Endothelial cell of umbilical vein (primary cell): ENCODE data around the gene GNB1L. TPM values are rescaled to one million over a fixed set of nuclear protein-coding genes. Genes with fewer than 3 reads are reported as not detected.

Experiments
- BruUV-seq: library from RNA; stranded (reverse); fragments of 400-500 nt; replicated peaks from 2 replicates; lab custom pipeline; 2021; lab: Mats Ljungman, UMichigan
- CTCF ChIA-PET: fragments of 300-600, 350-600 bp; sonication (Branson Sonifier 250); formaldehyde crosslinking; loops from one replicate; lab custom pipeline; 2021; ENCODE audit warnings: antibody characterized with exemption, inconsistent platforms; lab: Charles Lee
- POLR2A ChIA-PET: fragments of 300-600, 350-600 bp; sonication (Branson Sonifier 250); formaldehyde crosslinking; loops from one replicate; lab custom pipeline; 2021; ENCODE audit warnings: antibody characterized with exemption, inconsistent platforms; lab: Charles Lee
- DNase-seq: peaks from one replicate; pipeline ENCODE4 v3.0.0-alpha.2; 2011; ENCODE audit warnings: low read depth, low spot score
- FAIRE-seq: peaks from 2 replicates; lab custom pipeline; 2011; peaks lifted over from hg19 to GRCh38; lab: Jason Lieb, UNC
- H2AFZ ChIP-seq: 2 replicates; pipeline ENCODE4 v1.6.0; 2012; ENCODE audit warnings: low read depth, low read length, control low read depth, inconsistent platforms
- H3K27ac ChIP-seq: 2 replicates; pipeline ENCODE4 v1.5.1; 2011; ENCODE audit warnings: low read depth, mild to moderate bottlenecking, control low read depth, low read length, moderate library complexity; ENCODE audit not compliant: insufficient read depth
- H3K27me3 ChIP-seq, 2 experiments: 2 replicates each; pipeline versions ENCODE4 v1.6.0 to v1.6.1; 2011; ENCODE audit warnings: low read length in 2 of 2, mixed read lengths in 1 of 2; ENCODE audit not compliant: control insufficient read depth in 2 of 2, insufficient read depth in 2 of 2
- H3K36me3 ChIP-seq, 2 experiments: 2 replicates in 1 of 2; 3 replicates in 1 of 2; pipeline ENCODE4 v1.5.1; 2011; ENCODE audit warnings: low read length in 2 of 2, mild to moderate bottlenecking in 1 of 2, moderate library complexity in 1 of 2; ENCODE audit not compliant: control insufficient read depth in 2 of 2, insufficient read depth in 2 of 2; ENCODE audit errors: extremely low read depth in 1 of 2
- H3K4me1 ChIP-seq: 3 replicates; pipeline ENCODE4 v1.5.1; 2011; ENCODE audit warnings: mild to moderate bottlenecking, low read length; ENCODE audit not compliant: control insufficient read depth, insufficient read depth; ENCODE audit errors: extremely low read depth
- H3K4me2 ChIP-seq: 2 replicates; pipeline ENCODE4 v1.6.1; 2011; ENCODE audit warnings: low read length, control low read depth, mixed read lengths; ENCODE audit not compliant: insufficient read depth
- H3K4me3 ChIP-seq, 3 experiments: fragments of 200-600 bp in 1 of 3; sonication (generic), shearing (Covaris generic) in 1 of 3; replicated peaks in 1 of 3; 2 replicates each; pipeline ENCODE4 v1.5.1; 2011 to 2016; ENCODE audit warnings: control low read depth in 3 of 3, low read length in 3 of 3, mild to moderate bottlenecking in 2 of 3, inconsistent platforms in 1 of 3, low read depth in 1 of 3, moderate library complexity in 1 of 3; ENCODE audit not compliant: insufficient read depth in 1 of 3
- H3K79me2 ChIP-seq: 2 replicates; pipeline ENCODE4 v1.6.0; 2012; ENCODE audit warnings: low read length, inconsistent platforms; ENCODE audit not compliant: control insufficient read depth, insufficient read depth
- H3K9ac ChIP-seq: replicated peaks from 2 replicates; pipeline ENCODE3; 2011; ENCODE audit warnings: low read length, control low read depth; ENCODE audit not compliant: insufficient read depth; ENCODE audit errors: extremely low read depth
- H3K9me1 ChIP-seq: replicated peaks from 3 replicates; pipeline ENCODE4 v1.6.0; 2011; ENCODE audit warnings: mild to moderate bottlenecking, low read length; ENCODE audit not compliant: control insufficient read depth, insufficient read depth; ENCODE audit errors: extremely low read depth
- H3K9me3 ChIP-seq: replicated peaks from 2 replicates; pipeline ENCODE4 v1.5.1; 2012; ENCODE audit warnings: low read length, inconsistent platforms; ENCODE audit not compliant: control insufficient read depth, insufficient read depth
- H4K20me1 ChIP-seq: replicated peaks from 2 replicates; pipeline ENCODE3; 2011; ENCODE audit warnings: mild to moderate bottlenecking, low read length; ENCODE audit not compliant: control insufficient read depth, insufficient read depth; ENCODE audit errors: extremely low read depth
- EZH2 ChIP-seq: IDR thresholded peaks from 2 replicates; pipeline ENCODE4 v1.6.1; 2012; ENCODE audit warnings: borderline replicate concordance, low read depth, mild to moderate bottlenecking, moderate library complexity, low read length, inconsistent platforms; ENCODE audit not compliant: severe bottlenecking
- FOS ChIP-seq: IDR thresholded peaks from 2 replicates; pipeline ENCODE4 v1.6.1; 2011; ENCODE audit warnings: mild to moderate bottlenecking, low read length, moderate library complexity, borderline replicate concordance; ENCODE audit not compliant: insufficient read depth
- GATA2 ChIP-seq: IDR thresholded peaks from 2 replicates; pipeline ENCODE4 v1.7.0; 2011; ENCODE audit warnings: low read depth, mild to moderate bottlenecking, moderate library complexity, mixed read lengths, low read length; ENCODE audit not compliant: insufficient read length, insufficient read depth
- JUN ChIP-seq: IDR thresholded peaks from 2 replicates; pipeline ENCODE4 v1.6.1; 2011; ENCODE audit warnings: borderline replicate concordance, low read depth; ENCODE audit not compliant: insufficient read length, insufficient read depth
- MAX ChIP-seq: IDR thresholded peaks from 2 replicates; pipeline ENCODE4 v1.6.1; 2011; ENCODE audit not compliant: insufficient read depth, insufficient read length
- MYC ChIP-seq: IDR thresholded peaks from one replicate; pipeline ENCODE4 v1.6.1; 2011; ENCODE audit warnings: mild to moderate bottlenecking, low read depth, low read length
- POLR2A ChIP-seq: IDR thresholded peaks from 2 replicates; pipeline ENCODE4 v1.6.1; 2012; ENCODE audit warnings: low read depth, mild to moderate bottlenecking, control low read depth, low read length
- POLR2AphosphoS5 ChIP-seq: IDR thresholded peaks from 2 replicates; pipeline ENCODE4 v1.6.1; 2012; ENCODE audit warnings: low read depth, mild to moderate bottlenecking, control low read depth, low read length, moderate library complexity; ENCODE audit not compliant: insufficient read depth
- dilution Hi-C: fragments of 300-500 bp; cut with MboI; formaldehyde crosslinking; loops from one replicate; pipeline ENCODE4 v1.15.0; 2019; ENCODE audit warnings: low sequenced_read_pairs; ENCODE audit not compliant: extremely low pct_ligation_motif_present
- intact Hi-C: fragments of 100-400 bp; cut with micrococcal nuclease; formaldehyde crosslinking; loops from one replicate; pipeline ENCODE4 v1.10.0; 2022
- polyA plus RNA-seq, 4 experiments: library from polyadenylated mRNA; depleted of rRNA in 3 of 4; stranded (reverse) in 3 of 4; unstranded in 1 of 4; fragments of >200 nt; gene quantifications; 2 replicates each; pipeline versions ENCODE4 v1.2.1 to v1.2.3, GENCODE V29; 2011 to 2012; ENCODE audit warnings: missing spikeins in 1 of 4
- total RNA-seq: library from RNA; stranded (reverse); gene quantifications from 2 replicates; pipeline ENCODE4 v1.2.3, GENCODE V29; 2021
- TF ChIP-seq, protein P1 (sequence below), 2 donors: IDR thresholded peaks; 1 replicate in 1 of 2; 2 replicates in 1 of 2; pipeline ENCODE4 v1.5.1; 2011; ENCODE audit warnings: low read length in 2 of 2, mild to moderate bottlenecking in 2 of 2, moderate library complexity in 2 of 2, control low read depth in 1 of 2, inconsistent platforms in 1 of 2, low read depth in 1 of 2; ENCODE audit not compliant: insufficient read depth in 1 of 2; ENCODE audit errors: extremely low read depth in 1 of 2

Gene GNB1L
- total and polyA plus RNA-seq, 2 donors (not counting 3 experiments of a cell fraction or from before 2014, with no cell fraction given) = 5.4 to 5.9 TPM

GRCh38 chr22:19803736-19804267 lies 50.9 kb downstream of the GNB1L start:
- no peak overlapping the region for H2AFZ ChIP-seq
- FAIRE-seq (no peak), DNase-seq (no peak)
- no peak overlapping the region for H3K27ac ChIP-seq
- no peak overlapping the region for H3K4me3 ChIP-seq
- ChIA-PET POLR2A (no interaction called here), CTCF (no interaction called here)
- dilution Hi-C loops (no loop called here), intact Hi-C loops (no loop called here)
- no peaks in the 10 kb centered on the region for H3K9me1 ChIP-seq
- peaks cover 14% of the 10 kb centered on the region for H3K4me1 ChIP-seq
- H3K27me3 ChIP-seq = no peaks in the 10 kb centered on the region
- H4K20me1 ChIP-seq = no peaks in the 10 kb centered on the region
- TF ChIP-seq GATA2 (no peak), POLR2AphosphoS5 (no peak), JUN (no peak), EZH2 (no peak), POLR2A (no peak), MYC (no peak), MAX (no peak), FOS (no peak)
- TF ChIP-seq, protein P1, sequence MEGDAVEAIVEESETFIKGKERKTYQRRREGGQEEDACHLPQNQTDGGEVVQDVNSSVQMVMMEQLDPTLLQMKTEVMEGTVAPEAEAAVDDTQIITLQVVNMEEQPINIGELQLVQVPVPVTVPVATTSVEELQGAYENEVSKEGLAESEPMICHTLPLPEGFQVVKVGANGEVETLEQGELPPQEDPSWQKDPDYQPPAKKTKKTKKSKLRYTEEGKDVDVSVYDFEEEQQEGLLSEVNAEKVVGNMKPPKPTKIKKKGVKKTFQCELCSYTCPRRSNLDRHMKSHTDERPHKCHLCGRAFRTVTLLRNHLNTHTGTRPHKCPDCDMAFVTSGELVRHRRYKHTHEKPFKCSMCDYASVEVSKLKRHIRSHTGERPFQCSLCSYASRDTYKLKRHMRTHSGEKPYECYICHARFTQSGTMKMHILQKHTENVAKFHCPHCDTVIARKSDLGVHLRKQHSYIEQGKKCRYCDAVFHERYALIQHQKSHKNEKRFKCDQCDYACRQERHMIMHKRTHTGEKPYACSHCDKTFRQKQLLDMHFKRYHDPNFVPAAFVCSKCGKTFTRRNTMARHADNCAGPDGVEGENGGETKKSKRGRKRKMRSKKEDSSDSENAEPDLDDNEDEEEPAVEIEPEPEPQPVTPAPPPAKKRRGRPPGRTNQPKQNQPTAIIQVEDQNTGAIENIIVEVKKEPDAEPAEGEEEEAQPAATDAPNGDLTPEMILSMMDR (IDR thresholded peaks at IDR 0.05; ENCODE audit: extremely low read depth in 1 of 2, insufficient read depth in 1 of 2, low read depth in 1 of 2, low read length in 2 of 2) = no peak
- H3K9me3 ChIP-seq = no peaks in the 10 kb centered on the region
- BruUV-seq = no TSS peak
- no peak overlapping the region for H3K4me2 ChIP-seq
- H3K9ac ChIP-seq = no peak overlapping the region
- H3K36me3 ChIP-seq = no peaks in the 10 kb centered on the region
- H3K79me2 ChIP-seq = no peaks in the 10 kb centered on the region
